ENCODE measurements around the gene LYZL1. TPM values are rescaled to one million over a fixed set of nuclear protein-coding genes. Genes with fewer than 3 reads are reported as not detected.

The LYZL1 gene
- total and polyA plus RNA-seq, 2 of the 8 experiments (the other 6 are each of a cell fraction or from before 2014, with no cell fraction given): not detected

DNA sequence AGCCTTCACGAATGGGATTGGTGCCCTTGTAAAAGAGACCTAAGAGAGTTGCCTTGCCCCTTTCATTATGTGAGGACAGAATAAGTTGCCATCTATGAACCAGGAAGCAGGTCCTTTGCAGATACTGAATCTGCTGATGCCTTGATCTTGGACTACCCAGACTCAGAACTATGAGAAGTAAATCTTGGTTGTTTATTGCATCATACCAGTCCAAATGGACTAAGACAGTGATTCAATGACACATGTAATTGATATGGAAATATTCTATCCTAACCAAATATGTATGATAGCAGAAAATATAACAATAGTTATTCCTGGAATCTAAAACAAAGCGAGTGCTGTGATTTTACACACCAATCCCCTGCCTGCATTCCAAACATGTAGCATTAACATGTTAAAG, 17.0 kb upstream of the LYZL1 start:
- no peak overlapping the region for H2AFZ ChIP-seq (ENCODE audit: low read length)
- no peaks in the 10 kb centered on the region for H3K9me3 ChIP-seq (ENCODE audit: insufficient read depth in 2 of 2, low read depth in 1 of 2, low read length in 1 of 2)
- H2BK120ac ChIP-seq (replicated peaks; ENCODE audit: low read depth, low read length): no peak overlapping the region
- peaks cover 0 to under 1% (median 0%) of the 10 kb centered on the region in 4 experiments; a peak in 1 of 7 replicates for H3K4me1 ChIP-seq (replicated peaks in 1 of 4; ENCODE audit: control insufficient read depth in 3 of 4, insufficient read depth in 4 of 4, low read length in 3 of 4)
- no peaks in the 10 kb centered on the region for H3K23me2 ChIP-seq (ENCODE audit: low read depth, low read length)
- H4K8ac ChIP-seq (ENCODE audit: extremely low read depth, insufficient read depth, low read length): no peak overlapping the region
- no peak overlapping the region for H3K23ac ChIP-seq (ENCODE audit: insufficient read length)
- FAIRE-seq: no peak
- H4K91ac ChIP-seq (replicated peaks; ENCODE audit: insufficient read length, low read length): no peak overlapping the region
- H2AK5ac ChIP-seq (ENCODE audit: low read depth, low read length): no peak overlapping the region
- DNase-seq (ENCODE audit: low read depth in 1 of 2, low spot score in 2 of 2): no peak
- H3K18ac ChIP-seq (ENCODE audit: extremely low read depth, low read length): no peak overlapping the region
- no peak overlapping the region for H2BK12ac ChIP-seq (ENCODE audit: low read depth, low read length)
- no peak overlapping the region for H3K4me2 ChIP-seq (ENCODE audit: insufficient read depth in 1 of 2, low read depth in 2 of 2, low read length in 2 of 2)
- POLR2A ChIA-PET (ENCODE audit: partially characterized antibody): no interaction called here
- H4K5ac ChIP-seq (ENCODE audit: insufficient read length, low read depth, low read length): no peak overlapping the region
- no peak overlapping the region for H3K4ac ChIP-seq (replicated peaks; ENCODE audit: insufficient read length, low read depth, low read length)
- H2BK5ac ChIP-seq (ENCODE audit: low read depth, low read length): no peak overlapping the region
- H3K4me3 ChIP-seq (ENCODE audit: extremely low read depth in 1 of 4, insufficient read depth in 2 of 4, low read depth in 3 of 4, low read length in 4 of 4): no peak overlapping the region
- WGBS, 2 experiments (ENCODE audit: extremely low coverage in 1 of 2, insufficient coverage in 1 of 2, insufficient read length in 1 of 2, insufficient replicate concordance in 2 of 2, low coverage in 1 of 2, low lambda C conversion rate in 2 of 2, missing lambda C conversion rate in 1 of 2): 48% methylated on average over 2 of the region's 2 CpGs; no CpG with 5 or more reads in 1 of the 2 experiments
- H3K79me2 ChIP-seq (ENCODE audit: control insufficient read depth in 1 of 2, insufficient read depth in 2 of 2, low read length in 2 of 2): no peaks in the 10 kb centered on the region
- no peak overlapping the region for H3K56ac ChIP-seq (replicated peaks; ENCODE audit: insufficient read length, low read depth, low read length)
- H3K27me3 ChIP-seq (replicated peaks in 1 of 4; ENCODE audit: control insufficient read depth in 3 of 4, extremely low read depth in 1 of 4, insufficient read depth in 3 of 4, low read length in 3 of 4): no peaks in the 10 kb centered on the region
- H3K14ac ChIP-seq (ENCODE audit: insufficient read length): no peak overlapping the region
- no peaks in the 10 kb centered on the region for H4K20me1 ChIP-seq (replicated peaks in 1 of 2; ENCODE audit: control insufficient read depth in 1 of 2, insufficient read depth in 2 of 2, low read length in 2 of 2)
- no peak overlapping the region for H3K9ac ChIP-seq (replicated peaks in 1 of 4; ENCODE audit: extremely low read depth in 1 of 4, low read depth in 3 of 4, low read length in 3 of 4)
- H3K36me3 ChIP-seq (ENCODE audit: control insufficient read depth in 2 of 4, insufficient read depth in 4 of 4, low read length in 3 of 4): peaks cover 0 to 2% (median 0%) of the 10 kb centered on the region in 4 experiments; a peak in 1 of 8 replicates
- no peaks in the 10 kb centered on the region for H3K79me1 ChIP-seq (ENCODE audit: low read depth, low read length)
- H3K27ac ChIP-seq (ENCODE audit: low read depth, low read length): no peak overlapping the region
- CTCF ChIA-PET (ENCODE audit: partially characterized antibody): interaction anchor here (2.2 kb wide), 1 partner anchor 32 kb away, joined by 6 read pairs; no protein-coding TSS in a partner anchor
- no peak overlapping the region for H2BK15ac ChIP-seq (ENCODE audit: low read length)
- H2BK20ac ChIP-seq (ENCODE audit: low read length): no peak overlapping the region
- TF ChIP-seq TAF7 (optimal IDR thresholded peaks at IDR 0.05; ENCODE audit: borderline replicate concordance, low read depth, low read length) (no peak), RBBP5 (IDR thresholded peaks at IDR 0.05; ENCODE audit: borderline replicate concordance, low read depth, low read length) (no peak), SP2 (IDR thresholded peaks at IDR 0.05; ENCODE audit: low read length) (no peak), TEAD4 (IDR thresholded peaks at IDR 0.05; ENCODE audit: low read depth, low read length) (no peak), CBX8 (IDR thresholded peaks at IDR 0.05; ENCODE audit: borderline replicate concordance, low read depth, low read length) (no peak)

Measured in H1 (cell line).